ENCODE results near the gene CLIC4. TPM values are rescaled to one million over a fixed set of nuclear protein-coding genes. Genes with fewer than 3 reads are reported as not detected.

CLIC4 gene
- total RNA-seq, 1 experiment from 2014 or later, result 242 TPM

DNA sequence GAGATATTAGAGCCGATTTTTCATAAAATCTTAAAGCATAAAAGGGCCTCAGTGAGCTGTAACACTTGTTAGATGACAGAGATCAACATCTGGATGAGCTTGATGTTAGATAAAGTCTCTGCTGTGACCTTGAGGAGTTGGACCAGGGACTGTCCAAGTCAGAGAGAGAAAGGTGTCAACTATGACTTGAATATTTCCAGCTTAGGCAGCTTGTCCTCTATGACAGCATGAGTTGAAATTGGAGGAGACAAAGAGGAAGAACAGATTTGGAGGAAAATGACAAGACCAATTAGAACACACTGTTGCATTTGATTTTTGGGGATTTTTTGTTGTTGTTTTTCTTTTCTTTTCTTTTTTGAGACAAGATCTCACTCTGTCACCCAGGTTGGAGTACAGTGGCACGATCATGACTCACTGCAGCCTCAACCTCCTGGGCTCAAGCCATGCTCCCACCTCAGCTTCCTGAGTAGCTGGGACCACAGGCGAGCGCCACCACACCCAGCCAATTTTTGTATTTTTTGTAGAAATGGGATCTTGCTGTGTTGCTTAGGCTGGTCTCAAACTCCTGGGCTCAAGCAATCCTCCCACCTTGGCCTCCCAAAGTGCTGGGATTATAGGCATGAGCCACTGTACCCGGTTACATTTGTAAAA lies 35.3 kb upstream of the CLIC4 start:
- H3K27ac Mint-ChIP-seq (ENCODE audit: low read depth, unreplicated experiment), result no peak overlapping the region
- TF ChIP-seq, protein P1, sequence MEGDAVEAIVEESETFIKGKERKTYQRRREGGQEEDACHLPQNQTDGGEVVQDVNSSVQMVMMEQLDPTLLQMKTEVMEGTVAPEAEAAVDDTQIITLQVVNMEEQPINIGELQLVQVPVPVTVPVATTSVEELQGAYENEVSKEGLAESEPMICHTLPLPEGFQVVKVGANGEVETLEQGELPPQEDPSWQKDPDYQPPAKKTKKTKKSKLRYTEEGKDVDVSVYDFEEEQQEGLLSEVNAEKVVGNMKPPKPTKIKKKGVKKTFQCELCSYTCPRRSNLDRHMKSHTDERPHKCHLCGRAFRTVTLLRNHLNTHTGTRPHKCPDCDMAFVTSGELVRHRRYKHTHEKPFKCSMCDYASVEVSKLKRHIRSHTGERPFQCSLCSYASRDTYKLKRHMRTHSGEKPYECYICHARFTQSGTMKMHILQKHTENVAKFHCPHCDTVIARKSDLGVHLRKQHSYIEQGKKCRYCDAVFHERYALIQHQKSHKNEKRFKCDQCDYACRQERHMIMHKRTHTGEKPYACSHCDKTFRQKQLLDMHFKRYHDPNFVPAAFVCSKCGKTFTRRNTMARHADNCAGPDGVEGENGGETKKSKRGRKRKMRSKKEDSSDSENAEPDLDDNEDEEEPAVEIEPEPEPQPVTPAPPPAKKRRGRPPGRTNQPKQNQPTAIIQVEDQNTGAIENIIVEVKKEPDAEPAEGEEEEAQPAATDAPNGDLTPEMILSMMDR (IDR thresholded peaks at IDR 0.05; ENCODE audit: unreplicated experiment), result no peak
- peaks cover 14% of the 10 kb centered on the region for H3K4me1 Mint-ChIP-seq (ENCODE audit: insufficient read depth, unreplicated experiment)
- H3K4me3 Mint-ChIP-seq (ENCODE audit: unreplicated experiment), result no peak overlapping the region
- DNase-seq (ENCODE audit: unreplicated experiment), result no peak
- intact Hi-C loops (cut with micrococcal nuclease), result no loop called here
- H3K9me3 Mint-ChIP-seq (ENCODE audit: unreplicated experiment), result no peaks in the 10 kb centered on the region
- BruUV-seq (replicated peaks), result no TSS peak
- ChIA-PET CTCF (interaction anchor here (0.6 to 1.4 kb wide), 3 partner anchors 21 to 127 kb away, joined by 3 to 5 read pairs (median 3); no protein-coding TSS in a partner anchor), POLR2A (interaction anchor here (0.7 to 1.2 kb wide), 2 partner anchors 26 to 36 kb away, joined by 3 read pairs; partner anchors contain the start of gene CLIC4)
- H3K36me3 Mint-ChIP-seq (ENCODE audit: insufficient read depth, unreplicated experiment), result no peaks in the 10 kb centered on the region
- H3K27me3 Mint-ChIP-seq (ENCODE audit: insufficient read depth, unreplicated experiment), result no peaks in the 10 kb centered on the region

DNA sequence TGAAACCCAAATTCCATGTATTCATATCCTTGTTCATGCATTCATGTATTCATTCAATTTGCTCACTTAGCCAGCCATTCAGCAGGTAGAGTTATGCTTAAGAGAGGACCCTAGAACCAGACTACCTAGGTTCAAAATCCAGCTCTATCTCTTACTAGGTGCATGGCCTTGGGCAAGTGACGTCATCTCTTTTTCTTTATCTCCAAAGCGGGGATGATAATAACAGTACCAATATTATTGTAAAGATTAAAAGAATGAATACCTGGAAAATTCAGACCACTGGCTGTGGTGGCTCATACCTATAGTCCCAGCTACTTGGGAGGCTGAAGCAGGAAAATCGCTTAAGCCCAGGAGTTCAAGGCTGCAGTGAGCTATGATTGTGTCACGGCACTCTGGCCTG lies 33.9 kb upstream of the CLIC4 start:
- DNase-seq (ENCODE audit: unreplicated experiment), result no peak
- TF ChIP-seq, protein P1 (IDR thresholded peaks at IDR 0.05; ENCODE audit: unreplicated experiment), result no peak
- Mint-ChIP-seq H3K27me3 (ENCODE audit: insufficient read depth, unreplicated experiment) (no peaks in the 10 kb centered on the region), H3K36me3 (ENCODE audit: insufficient read depth, unreplicated experiment) (no peaks in the 10 kb centered on the region), H3K27ac (ENCODE audit: low read depth, unreplicated experiment) (no peak overlapping the region), H3K4me1 (ENCODE audit: insufficient read depth, unreplicated experiment) (peaks cover 12% of the 10 kb centered on the region), H3K4me3 (ENCODE audit: unreplicated experiment) (no peak overlapping the region), H3K9me3 (ENCODE audit: unreplicated experiment) (no peaks in the 10 kb centered on the region)
- CTCF ChIA-PET, result interaction anchor here (0.6 kb wide), 1 partner anchor 661 kb away, joined by 3 read pairs; no protein-coding TSS in a partner anchor
- POLR2A ChIA-PET, result interaction anchor here (1.2 kb wide), 1 partner anchor 34 kb away, joined by 3 read pairs; the partner anchor contains the start of gene CLIC4
- no TSS peak for BruUV-seq (replicated peaks)
- intact Hi-C loops (cut with micrococcal nuclease), result no loop called here

- no peak overlapping the region for H3K27ac Mint-ChIP-seq (ENCODE audit: low read depth, unreplicated experiment)
- ChIA-PET CTCF (interaction anchor here (0.8 to 1.1 kb wide), 4 partner anchors 15 to 32 kb away, joined by 3 to 4 read pairs (median 4); partner anchors contain the start of gene CLIC4), POLR2A (no interaction called here)
- H3K9me3 Mint-ChIP-seq (ENCODE audit: unreplicated experiment), result no peaks in the 10 kb centered on the region
- H3K4me3 Mint-ChIP-seq (ENCODE audit: unreplicated experiment), result no peak overlapping the region
- DNase-seq (ENCODE audit: unreplicated experiment), result no peak
- intact Hi-C loops (cut with micrococcal nuclease), result no loop called here
- H3K4me1 Mint-ChIP-seq (ENCODE audit: insufficient read depth, unreplicated experiment), result peaks cover 5% of the 10 kb centered on the region
- H3K36me3 Mint-ChIP-seq (ENCODE audit: insufficient read depth, unreplicated experiment), result peaks cover 1% of the 10 kb centered on the region
- H3K27me3 Mint-ChIP-seq (ENCODE audit: insufficient read depth, unreplicated experiment), result no peaks in the 10 kb centered on the region
- no TSS peak for BruUV-seq (replicated peaks)
- TF ChIP-seq, protein P1 (IDR thresholded peaks at IDR 0.05; ENCODE audit: unreplicated experiment), result no peak
Measured at GRCh38 chr1:24713176-24713575, 32.1 kb upstream of the CLIC4 start.

DNA sequence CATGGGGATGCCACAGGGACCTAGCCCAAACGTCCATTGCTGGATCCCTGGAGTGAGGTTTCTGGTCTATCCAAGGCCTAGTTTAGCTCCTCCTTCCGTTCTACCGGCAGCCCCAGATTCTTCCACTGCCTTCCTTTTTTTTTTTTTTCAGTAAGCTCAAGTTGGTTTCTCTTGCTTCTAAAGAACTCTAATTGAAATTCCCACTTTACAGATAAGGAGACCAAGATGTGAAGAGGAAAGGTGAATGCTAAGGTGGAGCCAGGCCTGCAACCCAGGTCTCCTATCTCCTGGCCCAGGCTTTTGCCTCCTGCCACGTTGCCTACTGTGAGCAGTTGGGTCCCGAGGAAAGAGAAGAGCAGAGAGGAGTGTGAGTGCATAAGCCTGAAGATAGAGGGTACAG lies 31.5 kb upstream of the CLIC4 start:
- TF ChIP-seq, protein P1 (IDR thresholded peaks at IDR 0.05; ENCODE audit: unreplicated experiment), result no peak
- Mint-ChIP-seq H3K27me3 (ENCODE audit: insufficient read depth, unreplicated experiment) (no peaks in the 10 kb centered on the region), H3K4me1 (ENCODE audit: insufficient read depth, unreplicated experiment) (peaks cover 8% of the 10 kb centered on the region), H3K27ac (ENCODE audit: low read depth, unreplicated experiment) (no peak overlapping the region), H3K9me3 (ENCODE audit: unreplicated experiment) (no peaks in the 10 kb centered on the region), H3K4me3 (ENCODE audit: unreplicated experiment) (no peak overlapping the region), H3K36me3 (ENCODE audit: insufficient read depth, unreplicated experiment) (peaks cover 7% of the 10 kb centered on the region)
- no peak for DNase-seq (ENCODE audit: unreplicated experiment)
- BruUV-seq (replicated peaks), result no TSS peak
- ChIA-PET CTCF (interaction anchor here (0.6 to 1.1 kb wide), 5 partner anchors 15 to 32 kb away, joined by 3 to 4 read pairs (median 3); partner anchors contain the start of gene CLIC4), POLR2A (no interaction called here)
- intact Hi-C loops (cut with micrococcal nuclease), result no loop called here

All from MCF 10A (cell line).